ENCODE results near the gene MAP3K3.

The MAP3K3 gene

DNA sequence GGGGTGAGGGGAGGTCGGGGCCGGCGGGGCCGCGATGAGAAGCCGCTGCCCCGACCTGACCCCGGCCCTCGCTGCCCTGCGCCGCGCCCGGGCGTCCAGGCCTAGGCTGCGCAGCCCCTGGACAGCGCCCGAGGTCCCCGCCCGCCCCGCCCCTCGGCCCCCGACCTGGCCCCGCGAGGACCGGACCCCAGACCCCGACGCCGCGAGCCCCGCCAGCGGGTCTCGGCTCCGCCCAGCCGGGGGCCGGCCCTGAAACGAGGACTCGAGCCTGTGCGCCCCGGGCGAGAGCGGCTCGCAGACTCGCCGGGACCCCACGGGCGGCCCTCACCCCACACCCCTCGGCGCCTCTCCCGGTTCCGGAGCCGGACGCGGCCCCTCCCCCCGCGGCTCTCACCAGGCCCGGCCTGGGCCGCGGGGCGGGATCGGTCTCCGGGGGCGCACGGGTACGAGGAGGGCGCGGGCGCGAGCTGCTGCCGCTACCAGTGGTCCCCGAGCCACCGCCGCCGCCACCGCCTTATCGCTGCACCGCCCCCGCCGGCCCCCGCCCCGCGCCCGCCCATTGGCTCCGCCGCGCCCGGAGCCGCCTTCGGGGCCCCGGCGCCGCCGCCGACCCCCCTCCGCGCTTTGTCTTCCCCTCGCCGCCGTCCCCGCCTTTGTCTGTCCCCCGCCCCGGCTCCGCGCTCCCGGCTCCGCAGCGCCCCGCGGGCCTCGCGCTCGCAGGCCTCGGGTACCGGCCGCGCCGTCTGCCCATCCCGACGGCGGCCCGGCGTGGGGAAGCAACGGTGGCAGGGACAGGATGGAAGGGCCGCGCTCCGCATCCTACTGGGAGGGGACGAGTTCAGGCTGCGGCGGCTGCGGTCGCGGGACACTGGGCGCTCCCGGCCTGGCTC lies 77.7 kb downstream of the MAP3K3 start, which contains the start of gene LIMD2:
Gene LIMD2, minus strand, starts transcription at position 488 of the 890 bp plus-strand sequence. CDS start 827 bp downstream, outside the sequence.
- DNase-seq (ENCODE audit: low read depth in 1 of 2, low spot score in 1 of 2): no peak
- in situ Hi-C loops (cut with HindIII; ENCODE audit: low pct_unique_long_range_greater_than_20kb, low sequenced_read_pairs): no loop called here
- no peak for TF ChIP-seq JUND (IDR thresholded peaks at IDR 0.05; ENCODE audit: low read depth)

DNA sequence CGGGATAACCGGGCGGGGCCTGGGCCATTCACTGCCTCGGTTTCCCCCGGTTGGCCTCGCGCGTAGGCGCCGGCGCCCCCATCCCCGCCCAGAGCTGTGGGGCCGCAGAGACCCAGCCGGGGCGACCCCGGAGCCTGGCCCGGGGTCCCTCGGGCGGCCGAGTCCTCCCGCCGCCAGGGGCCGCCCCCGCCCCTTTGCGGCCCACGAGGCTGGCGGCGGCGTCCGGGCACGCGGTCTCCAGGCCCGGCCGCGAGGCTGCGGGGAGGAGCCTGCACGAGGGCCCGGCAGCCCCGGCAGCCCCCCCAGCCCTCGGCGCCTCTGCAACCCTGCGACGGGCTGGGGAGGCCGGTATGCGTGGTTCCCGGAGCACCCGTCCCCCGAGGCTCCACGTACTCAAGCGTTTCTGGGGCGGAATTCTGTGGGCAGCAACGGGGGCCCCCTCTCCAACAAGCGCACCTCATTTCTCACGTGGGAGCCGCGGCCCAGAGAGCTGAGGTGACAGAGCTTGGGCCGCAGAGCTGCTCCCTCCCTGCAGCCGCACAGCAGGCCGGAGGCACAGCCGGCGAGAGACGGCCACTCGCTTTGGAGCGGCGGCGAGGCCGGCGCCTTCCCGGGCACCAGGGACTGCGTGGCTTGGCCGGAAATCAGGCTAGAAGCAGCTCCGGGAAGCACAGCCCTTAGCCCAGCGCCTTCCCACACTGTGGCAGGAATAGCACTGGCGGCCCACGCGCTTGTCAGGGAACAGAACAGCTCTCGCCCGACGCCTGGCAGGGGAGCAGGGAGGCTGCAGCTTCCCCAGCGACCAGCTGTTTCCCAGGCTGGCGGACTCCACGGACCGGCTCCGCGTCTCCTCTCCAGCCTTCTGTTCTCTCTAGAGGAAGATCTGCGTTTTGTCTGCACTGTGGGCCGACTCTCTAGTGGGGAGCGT lies 78.6 kb downstream of the MAP3K3 start:
- DNase-seq (ENCODE audit: low read depth in 1 of 2, low spot score in 1 of 2): no peak
- TF ChIP-seq JUND (IDR thresholded peaks at IDR 0.05; ENCODE audit: low read depth): no peak
- in situ Hi-C loops (cut with HindIII; ENCODE audit: low pct_unique_long_range_greater_than_20kb, low sequenced_read_pairs): no loop called here

DNA sequence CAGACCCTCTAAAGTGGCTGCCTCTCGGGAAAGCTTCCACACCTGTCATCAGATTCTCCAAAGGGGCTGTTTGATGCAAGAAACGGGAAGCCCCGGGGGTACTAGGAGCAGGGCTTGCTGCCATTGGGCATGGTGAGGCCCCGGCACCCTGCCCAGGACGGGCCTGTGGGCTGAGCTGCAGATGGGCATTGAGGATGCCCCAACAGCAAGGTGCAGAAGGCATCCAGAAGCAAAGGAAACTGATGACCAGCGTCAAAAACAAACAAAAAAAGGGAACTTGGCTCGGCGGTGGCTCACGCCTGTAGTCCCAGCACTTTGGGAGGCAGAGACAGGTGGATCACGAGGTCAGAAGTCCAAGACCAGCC lies 79.2 kb downstream of the MAP3K3 start:
- no peak for TF ChIP-seq JUND (IDR thresholded peaks at IDR 0.05; ENCODE audit: low read depth)
- in situ Hi-C loops (cut with HindIII; ENCODE audit: low pct_unique_long_range_greater_than_20kb, low sequenced_read_pairs): no loop called here
- DNase-seq (ENCODE audit: low read depth in 1 of 2, low spot score in 1 of 2): no peak

DNA sequence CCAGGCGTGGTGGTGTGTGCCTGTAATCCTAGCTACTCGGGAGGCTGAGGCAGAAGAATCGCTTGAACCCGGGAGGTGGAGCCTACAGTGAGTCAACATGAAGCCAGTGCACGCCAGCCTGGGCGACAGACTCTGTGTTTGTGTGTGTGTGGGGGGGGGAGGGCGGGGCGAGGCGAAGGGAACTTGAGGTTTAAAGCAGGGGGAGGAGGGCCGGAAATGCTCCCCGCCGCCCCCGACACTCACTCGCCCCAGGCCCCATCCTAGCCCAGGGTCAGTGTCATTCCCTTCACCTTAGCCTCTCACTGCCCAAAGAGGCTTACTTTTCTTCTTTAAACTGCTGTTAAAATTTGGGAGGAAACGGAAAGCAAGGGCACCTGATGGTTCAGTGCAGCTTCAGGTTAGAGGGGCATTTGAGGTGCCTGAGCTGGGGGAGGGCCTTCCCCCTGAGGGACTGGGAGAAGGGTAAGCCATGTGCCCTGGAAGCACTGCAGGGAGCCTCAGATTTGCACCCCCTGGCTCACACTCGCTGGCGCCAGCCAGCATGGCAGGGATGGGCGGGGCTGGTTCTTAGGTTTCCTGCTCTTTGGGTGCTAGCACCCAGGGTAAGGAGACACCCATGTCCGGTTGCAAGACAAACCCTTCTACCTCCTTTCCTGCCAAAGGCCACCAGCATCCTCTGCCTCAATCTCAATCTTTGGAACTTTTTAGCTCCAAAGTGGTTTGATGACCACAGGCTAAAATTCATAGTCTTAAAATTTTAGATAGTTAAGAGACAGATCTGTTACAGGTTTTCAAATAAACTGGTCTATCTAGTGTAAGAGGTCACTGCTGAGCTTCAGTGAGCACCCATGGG lies 79.9 kb downstream of the MAP3K3 start:
- in situ Hi-C loops (cut with HindIII; ENCODE audit: low pct_unique_long_range_greater_than_20kb, low sequenced_read_pairs): no loop called here
- DNase-seq (ENCODE audit: low read depth in 1 of 2, low spot score in 1 of 2): no peak
- no peak for TF ChIP-seq JUND (IDR thresholded peaks at IDR 0.05; ENCODE audit: low read depth)

DNA sequence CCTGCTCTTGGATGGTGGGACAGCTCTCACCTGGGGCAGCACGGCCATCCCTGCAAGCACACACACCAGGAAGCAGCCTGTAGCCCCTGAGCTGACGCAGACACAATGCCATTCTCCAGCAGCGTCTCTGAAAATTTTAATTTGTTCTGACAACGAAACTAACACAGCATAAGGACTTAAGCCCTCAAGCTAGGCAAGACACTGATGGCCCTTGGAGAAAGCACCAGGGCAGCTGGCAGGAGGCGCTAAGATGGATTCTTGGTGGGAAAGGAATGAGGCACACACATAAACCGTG lies 80.5 kb downstream of the MAP3K3 start:
- no peak for DNase-seq (ENCODE audit: low read depth in 1 of 2, low spot score in 1 of 2)
- TF ChIP-seq JUND (IDR thresholded peaks at IDR 0.05; ENCODE audit: low read depth): no peak
- in situ Hi-C loops (cut with HindIII; ENCODE audit: low pct_unique_long_range_greater_than_20kb, low sequenced_read_pairs): no loop called here

DNA sequence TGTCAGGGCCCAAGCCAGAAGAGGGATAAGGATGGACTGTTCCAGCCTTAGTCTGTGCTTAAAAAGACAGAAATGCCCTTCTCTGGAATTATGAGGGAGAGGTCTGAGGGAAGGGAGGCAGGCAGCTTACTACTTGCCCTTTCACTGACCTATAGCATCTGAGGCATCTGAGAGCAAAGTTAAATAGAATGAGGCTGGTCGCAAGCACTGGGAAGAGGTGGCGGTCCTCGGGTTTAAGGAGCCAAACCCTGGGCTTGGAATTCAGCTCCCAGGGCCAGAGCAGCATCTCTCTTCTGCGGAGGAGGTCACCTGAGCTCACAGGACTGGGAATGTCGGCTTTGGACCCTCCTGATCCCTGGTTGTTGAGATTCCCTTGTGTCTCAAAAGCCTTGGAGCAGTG lies 80.8 kb downstream of the MAP3K3 start:
- no peak for TF ChIP-seq JUND (IDR thresholded peaks at IDR 0.05; ENCODE audit: low read depth)
- in situ Hi-C loops (cut with HindIII; ENCODE audit: low pct_unique_long_range_greater_than_20kb, low sequenced_read_pairs): no loop called here
- no peak for DNase-seq (ENCODE audit: low read depth in 1 of 2, low spot score in 1 of 2)

DNA sequence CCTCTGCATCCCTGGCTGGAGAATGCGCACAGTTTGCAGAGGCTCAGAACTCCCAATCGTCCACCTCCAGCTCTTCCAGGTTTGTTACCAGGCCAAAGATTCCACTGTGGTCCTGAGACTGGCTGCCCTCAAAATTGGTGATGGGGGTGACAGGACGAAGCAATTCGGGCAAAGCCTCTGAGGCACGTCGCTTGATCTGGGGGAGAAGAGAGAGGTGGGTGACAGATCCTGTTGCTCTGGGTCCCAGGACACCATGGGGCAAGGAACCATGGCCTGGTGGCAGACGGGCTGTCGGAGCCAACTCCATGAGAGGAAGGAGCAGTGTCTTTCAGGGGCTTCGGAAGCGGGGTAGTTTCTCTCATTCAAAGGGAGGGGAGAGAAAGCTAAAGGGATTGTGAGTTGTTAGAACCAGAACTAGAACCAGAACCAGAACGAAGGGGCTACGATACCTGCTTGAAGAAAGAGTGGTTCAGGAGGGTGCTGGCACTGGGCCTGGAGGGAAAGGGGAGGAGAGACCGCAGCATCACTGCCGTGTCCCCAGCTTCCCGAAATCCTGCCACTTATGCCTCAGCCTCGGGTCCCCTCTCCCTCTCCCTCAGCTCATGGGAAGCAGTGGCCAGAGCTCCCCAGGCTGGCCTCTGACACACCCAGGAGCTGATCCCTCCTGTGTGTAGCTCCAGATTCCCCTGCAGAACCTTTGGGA lies 81.5 kb downstream of the MAP3K3 start:
- in situ Hi-C loops (cut with HindIII; ENCODE audit: low pct_unique_long_range_greater_than_20kb, low sequenced_read_pairs): no loop called here
- no peak for TF ChIP-seq JUND (IDR thresholded peaks at IDR 0.05; ENCODE audit: low read depth)
- DNase-seq (ENCODE audit: low read depth in 1 of 2, low spot score in 1 of 2): no peak

DNA sequence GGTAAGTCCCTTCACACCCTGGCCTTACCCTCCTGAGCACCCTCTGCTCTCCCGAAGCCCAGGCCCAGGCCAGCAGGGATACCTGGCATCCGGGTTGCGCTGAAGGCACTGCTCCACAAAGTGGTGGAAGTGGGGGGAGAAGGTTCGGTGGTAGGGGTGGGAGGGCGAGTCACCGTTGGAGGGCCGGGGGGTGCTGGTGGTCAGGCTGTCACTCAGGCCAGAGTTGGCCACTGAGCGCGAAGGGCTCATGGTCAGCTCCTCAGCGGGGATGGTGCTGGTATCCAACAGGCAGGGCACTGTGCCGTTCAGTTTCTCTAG lies 82.0 kb downstream of the MAP3K3 start:
- no peak for TF ChIP-seq JUND (IDR thresholded peaks at IDR 0.05; ENCODE audit: low read depth)
- in situ Hi-C loops (cut with HindIII; ENCODE audit: low pct_unique_long_range_greater_than_20kb, low sequenced_read_pairs): no loop called here
- no peak for DNase-seq (ENCODE audit: low read depth in 1 of 2, low spot score in 1 of 2)

DNA sequence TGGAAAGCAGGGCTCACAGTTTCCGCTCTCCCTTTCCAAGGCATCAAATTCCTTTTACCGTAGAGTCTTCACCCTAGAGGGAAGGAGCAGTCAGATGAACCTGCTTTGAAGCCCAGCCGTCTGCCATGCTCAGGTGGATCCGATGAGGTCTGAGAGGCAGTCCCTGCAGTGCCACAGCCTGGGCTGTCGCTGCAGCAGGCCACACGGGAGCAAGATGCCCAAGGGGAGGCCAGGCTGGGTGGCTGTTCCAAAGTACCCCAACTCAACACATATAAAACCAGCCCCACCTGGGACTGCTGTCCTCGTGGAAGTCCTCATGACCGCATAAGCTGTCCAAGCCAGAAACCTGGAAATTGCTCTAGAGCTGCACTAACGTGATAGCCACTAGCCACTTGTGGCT lies 82.6 kb downstream of the MAP3K3 start:
- DNase-seq (ENCODE audit: low read depth in 1 of 2, low spot score in 1 of 2): no peak
- in situ Hi-C loops (cut with HindIII; ENCODE audit: low pct_unique_long_range_greater_than_20kb, low sequenced_read_pairs): no loop called here
- no peak for TF ChIP-seq JUND (IDR thresholded peaks at IDR 0.05; ENCODE audit: low read depth)

DNA sequence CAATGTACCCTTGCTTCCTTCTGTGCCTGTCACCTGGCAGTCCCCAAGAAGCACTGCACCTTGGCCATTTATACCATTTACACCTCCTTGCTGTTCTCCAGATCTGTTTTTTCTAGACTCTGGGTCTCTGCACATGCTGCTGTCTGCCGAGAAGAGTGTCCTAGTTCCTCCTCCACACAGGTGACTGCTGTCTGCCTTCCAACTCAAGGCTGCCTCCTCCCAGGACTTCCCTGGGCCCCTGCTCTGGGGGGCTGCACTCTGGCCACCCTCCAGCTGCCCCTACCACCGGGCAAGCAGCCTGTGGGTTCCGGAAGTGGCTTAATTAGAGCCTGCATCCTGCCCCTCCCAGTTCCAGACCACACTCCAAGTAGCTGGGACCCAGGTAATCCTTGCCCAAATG lies 83.4 kb downstream of the MAP3K3 start:
- DNase-seq (ENCODE audit: low read depth in 1 of 2, low spot score in 1 of 2): no peak
- in situ Hi-C loops (cut with HindIII; ENCODE audit: low pct_unique_long_range_greater_than_20kb, low sequenced_read_pairs): no loop called here
- no peak for TF ChIP-seq JUND (IDR thresholded peaks at IDR 0.05; ENCODE audit: low read depth)

DNA sequence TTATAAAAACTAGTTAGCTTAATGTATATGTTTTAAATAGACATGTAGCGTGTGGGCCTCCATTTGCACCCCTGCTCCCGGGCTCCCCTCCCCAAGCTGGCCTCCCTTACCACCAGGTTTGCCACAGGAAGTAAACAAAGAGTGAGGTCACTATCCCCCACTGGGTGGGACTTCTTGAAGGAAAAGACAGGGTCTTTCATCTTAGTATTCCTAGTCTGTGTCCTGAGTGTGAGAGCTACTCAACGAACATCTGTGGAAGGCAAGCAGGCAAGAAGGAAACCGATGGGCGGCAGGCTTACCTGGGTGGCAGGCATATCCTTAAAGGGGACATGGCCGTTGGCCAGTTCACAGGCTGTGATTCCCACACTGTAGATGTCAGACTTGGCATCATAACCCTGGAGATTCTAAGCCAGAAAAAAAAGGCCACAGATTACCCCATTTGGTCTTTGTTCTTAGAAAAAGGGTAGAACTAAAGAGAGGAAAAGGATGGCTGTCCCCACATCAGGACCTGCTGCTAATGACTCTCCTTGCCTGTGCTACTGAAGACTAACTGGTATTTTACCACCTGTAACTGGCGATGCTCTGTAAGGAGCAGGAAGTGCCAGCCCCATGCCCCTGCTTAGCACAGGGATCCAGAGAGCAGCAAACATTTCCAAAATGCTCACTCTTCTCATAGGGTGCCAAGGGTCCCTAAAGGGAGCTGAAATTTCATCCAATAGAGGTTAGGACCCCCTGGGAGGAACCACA lies 84.3 kb downstream of the MAP3K3 start:
- DNase-seq (ENCODE audit: low read depth in 1 of 2, low spot score in 1 of 2): no peak
- in situ Hi-C loops (cut with HindIII; ENCODE audit: low pct_unique_long_range_greater_than_20kb, low sequenced_read_pairs): no loop called here
- TF ChIP-seq JUND (IDR thresholded peaks at IDR 0.05; ENCODE audit: low read depth): no peak

Data from T47D (cell line).